Stimulated activated CD4-positive, alpha-beta T cell treated with anti-CD3 and anti-CD28 coated beads, Interleukin-1b, Interleukin-23, amount 100 ng/mL, for 48 hours (primary cell): ENCODE data around the gene RYR2.

Experiments used
- DNase-seq: peaks from one replicate; pipeline ENCODE4 v3.0.0-alpha.2; 2020

The RYR2 gene

GRCh38 chr1:237473854-237474253, 431.9 kb downstream of the RYR2 start:
- DNase-seq, result no peak

DNA sequence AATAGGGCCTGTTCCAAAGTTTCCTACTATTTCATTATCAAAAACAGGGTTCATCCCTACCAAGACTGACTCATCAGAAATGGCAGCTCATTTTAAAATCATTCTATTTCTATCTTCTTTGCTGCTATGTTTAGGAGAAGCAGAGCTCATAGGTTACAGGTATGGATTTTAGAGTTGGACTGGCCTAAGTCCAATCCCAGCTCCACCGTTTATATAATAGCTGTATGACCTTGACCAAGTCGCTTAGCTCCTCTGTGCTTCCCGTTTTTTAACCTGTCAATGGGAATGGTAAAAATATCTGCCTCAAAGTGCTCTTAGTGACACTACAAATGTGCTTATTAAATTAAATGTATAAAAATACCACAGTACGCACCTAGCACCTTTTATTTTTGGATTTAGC, 436.1 kb downstream of the RYR2 start:
- no peak for DNase-seq

DNA sequence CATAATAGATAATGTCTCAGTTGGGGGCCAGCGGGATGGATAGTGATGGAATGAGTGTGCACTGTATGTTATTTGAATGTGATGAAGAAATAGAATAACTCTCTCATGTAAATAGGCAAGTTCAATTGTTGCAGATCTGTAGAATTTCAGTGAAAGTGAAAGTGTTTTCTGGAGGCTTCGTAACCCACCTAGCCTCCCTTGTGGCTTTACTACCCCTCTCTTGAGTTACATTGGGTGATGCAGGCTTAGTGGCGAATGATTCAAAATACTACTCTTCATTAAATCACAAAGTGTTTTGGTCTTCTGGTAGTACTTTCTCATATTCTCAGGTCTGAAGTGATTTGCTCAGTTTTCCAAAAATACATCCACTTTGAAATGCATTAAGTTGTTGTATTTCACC, 436.9 kb downstream of the RYR2 start:
- DNase-seq, result no peak

- DNase-seq, result no peak
These were observed 440.8 kb downstream of the RYR2 start for GRCh38 chr1:237482777-237483176.

DNA sequence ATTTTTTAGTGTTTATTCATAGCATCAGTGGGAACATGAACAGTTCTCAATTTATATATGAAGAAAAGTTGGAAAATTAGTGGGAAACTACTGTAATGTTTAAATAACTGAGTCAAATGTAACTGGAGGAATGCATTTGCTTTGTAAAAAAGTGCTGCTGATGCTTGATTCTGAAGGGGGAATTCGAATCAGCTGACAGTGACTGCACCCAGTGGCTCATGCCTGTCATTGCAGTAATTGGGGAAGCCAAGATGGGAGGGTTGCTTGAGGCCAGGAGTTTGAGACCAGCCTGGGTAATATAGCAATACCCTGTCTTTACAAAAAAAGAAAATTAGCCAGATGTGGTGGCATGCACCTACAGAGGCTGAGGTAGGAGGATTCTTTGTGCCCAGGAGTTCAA, 450.4 kb downstream of the RYR2 start:
- DNase-seq, result no peak

- DNase-seq, result no peak
These were observed 458.6 kb downstream of the RYR2 start for GRCh38 chr1:237500566-237500965.

DNA sequence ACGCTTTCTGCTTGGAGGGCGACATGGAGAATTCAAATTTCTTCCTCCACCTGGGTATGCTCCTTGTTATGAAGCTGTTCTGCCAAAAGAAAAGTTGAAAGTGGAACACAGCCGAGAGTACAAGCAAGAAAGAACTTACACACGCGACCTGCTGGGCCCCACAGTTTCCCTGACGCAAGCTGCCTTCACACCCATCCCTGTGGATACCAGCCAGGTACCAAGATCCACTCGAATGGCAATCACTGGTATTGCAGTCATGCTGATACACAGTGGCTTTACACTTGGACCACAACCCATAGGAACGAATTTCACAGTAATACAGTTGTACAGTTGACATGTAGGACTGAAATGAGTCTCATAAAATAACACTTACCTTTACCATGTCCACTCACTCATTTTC, 461.3 kb downstream of the RYR2 start:
- DNase-seq, result no peak

DNA sequence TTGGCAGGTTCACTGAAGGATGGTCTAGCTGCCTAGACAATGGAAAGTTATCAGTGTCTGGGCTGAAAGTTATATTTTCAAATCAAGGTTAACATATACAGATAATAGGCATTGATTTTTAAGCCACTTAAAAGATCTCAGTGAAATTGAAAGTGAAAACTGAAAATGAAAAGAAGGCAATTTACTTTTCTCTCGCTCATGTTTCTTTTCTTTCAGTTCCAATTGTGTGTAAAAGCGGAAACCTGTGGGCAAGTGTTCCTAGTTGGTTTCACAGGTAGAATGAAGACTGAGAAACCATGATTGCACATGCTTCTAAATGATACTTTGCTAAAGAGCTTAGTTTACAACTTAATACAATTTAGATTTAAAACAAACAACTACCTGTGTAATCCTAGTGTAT, 465.0 kb downstream of the RYR2 start:
- DNase-seq, result no peak

GRCh38 chr1:237509748-237510147, 467.8 kb downstream of the RYR2 start:
- no peak for DNase-seq

- no peak for DNase-seq
These were observed 483.1 kb downstream of the RYR2 start for GRCh38 chr1:237525102-237525501.

DNA sequence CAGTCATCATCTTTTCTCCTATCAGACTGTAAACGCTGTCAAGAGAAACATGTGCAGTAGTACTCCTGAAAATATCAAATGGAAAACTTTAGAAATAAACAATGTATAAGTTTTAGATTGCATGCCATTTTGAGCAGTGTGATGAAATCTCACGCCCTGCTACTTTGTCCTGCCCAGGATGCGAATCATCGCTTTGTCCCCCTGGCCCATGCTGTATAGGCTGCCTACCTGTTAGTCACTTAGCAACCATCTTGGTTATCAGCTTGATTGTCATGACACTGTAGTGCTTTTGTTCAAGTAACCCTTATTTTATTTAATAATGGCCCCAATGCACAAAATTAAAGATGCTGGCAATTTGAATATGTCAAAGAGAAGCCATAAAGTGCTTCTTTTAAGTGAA, 485.8 kb downstream of the RYR2 start:
- DNase-seq, result no peak

DNA sequence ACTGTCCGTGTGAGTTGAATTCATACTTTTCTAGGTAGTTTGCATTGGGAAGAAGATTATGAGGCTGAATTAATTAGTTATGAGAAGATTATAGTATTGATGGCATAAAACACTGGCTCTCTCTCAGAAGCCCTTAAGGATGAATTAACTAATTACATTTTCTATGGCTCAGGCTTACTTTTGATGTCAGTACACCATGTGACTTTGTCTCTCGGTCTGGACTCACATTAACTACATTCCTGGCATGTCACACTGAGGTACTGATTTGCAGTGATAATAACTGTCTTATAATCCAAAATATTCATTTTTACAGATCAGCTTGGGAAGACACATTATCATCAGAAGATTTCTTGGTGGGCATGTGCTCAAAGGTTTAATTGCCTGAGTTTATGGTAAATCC, 486.6 kb downstream of the RYR2 start:
- no peak for DNase-seq

DNA sequence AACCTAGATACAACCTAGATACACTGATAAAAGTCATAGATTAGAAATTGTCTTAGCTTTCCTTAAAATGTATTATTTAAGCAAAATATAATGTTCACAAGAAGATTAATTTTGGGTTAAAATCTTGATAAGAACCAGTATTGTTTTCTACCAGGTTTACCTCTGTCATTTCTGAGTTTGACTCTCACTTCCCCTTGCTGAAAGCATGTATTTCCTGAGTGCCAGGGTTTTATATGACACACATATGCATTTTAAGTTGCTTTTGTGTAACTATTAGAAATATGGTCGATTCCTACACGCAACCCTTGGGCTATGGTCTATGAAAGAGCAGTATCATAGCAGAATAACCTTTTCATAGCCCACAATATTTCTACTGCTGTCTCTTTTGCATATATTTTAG, 497.1 kb downstream of the RYR2 start:
- DNase-seq, result no peak

DNA sequence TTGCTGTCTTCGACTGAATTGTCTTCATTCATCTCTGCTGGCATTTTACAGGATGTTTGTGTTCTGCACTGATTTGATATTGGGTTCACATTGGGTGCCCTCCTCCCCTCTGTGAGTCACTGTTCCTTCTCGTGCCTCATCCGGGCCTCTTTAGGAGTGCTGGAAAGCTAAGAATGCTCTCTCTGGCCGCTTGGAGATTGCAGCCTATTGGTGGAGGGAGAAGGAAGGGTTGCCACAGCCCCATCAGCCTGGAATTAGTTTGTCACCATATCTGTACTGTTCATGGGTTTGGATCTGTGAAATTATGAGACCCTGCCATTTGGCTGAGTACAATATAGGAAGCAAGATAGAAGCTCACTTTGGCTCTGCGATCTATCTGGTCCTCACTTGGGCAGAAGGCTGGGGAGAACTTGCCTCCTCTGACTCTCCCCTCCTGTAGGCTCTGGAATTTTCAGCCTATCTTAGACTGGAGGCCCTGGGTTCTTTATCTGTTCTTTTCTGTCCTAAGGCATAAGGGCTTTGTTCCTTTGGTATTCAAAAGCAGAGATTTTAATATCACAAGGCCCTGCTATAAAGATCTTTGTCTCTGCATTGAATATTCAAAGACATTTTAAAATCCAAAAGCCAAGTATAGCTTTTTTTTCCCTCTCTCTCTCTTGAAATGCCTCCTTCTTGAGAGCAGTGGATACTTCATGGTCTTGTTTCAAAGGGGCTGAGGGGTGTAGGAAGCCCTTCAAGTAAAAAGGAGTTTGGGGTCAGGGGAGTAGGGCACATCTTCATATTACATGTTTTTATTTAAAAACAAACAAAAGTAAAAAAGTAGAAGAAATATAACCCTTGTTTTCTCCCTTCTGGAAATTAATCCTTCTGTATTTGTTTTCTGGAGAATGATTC, 500.8 kb downstream of the RYR2 start:
- DNase-seq, result no peak

DNA sequence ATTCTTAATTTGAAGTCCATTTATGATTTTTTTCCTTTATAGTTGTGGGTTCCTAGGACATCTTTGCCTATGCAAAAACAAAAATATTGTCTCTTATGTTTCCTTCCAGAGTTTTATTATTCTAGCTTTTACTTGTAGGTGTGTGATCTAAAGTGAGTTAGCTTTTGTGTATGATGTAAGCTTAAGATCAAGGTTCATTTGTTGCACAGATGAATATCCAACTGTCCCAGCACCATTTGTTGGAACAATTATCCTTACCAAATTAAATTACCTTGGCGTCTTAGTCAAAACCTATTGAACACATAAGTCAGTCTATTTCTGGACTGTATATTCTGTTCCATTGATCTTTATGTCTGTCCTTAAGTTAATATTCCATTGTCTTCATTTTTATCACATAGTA, 511.1 kb downstream of the RYR2 start:
- DNase-seq, result no peak

DNA sequence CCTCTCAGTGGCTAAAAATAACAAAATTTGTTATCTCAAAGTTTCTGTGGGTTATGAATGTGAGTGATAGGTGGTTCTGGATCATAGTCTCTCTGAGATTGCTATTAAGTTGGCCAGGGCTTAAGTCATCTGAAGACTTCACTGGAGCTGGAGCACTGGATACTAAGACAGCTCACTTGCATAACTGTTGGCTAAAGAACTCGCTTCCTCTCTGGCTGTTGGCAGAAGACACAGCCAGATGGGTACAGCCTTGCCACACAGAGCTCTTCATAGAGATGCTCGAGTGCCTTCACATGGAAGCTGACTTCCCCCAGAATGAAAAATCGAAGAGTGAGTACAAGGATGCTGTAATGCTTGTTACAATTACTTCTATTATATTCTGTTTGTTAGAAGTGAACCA, 514.9 kb downstream of the RYR2 start:
- no peak for DNase-seq

DNA sequence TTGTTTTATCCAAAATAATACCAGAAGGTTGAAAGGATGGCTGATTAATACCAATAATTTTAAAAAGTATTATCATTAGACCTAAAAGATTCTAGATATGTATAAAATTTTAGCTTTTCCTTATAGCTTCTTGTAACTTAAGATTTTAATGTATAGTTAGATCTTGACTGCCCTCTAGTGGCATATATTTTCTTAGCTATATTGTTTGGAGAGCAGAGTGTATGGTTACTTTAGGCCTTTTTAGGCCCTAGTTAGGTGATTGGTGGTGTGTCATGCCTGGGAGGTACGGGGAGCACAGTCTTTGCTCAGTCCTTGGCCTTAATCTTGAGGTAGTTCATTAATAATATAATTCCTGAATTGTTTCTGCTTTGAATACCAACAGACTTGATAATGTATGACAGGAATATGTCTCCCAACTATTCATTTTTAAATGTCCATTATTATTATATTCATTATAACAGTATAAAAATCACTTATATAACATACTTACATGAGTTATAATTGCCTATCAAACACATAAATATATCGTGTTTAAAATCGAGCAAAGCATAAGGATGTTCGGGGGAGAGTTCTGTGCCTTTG, 520.3 kb downstream of the RYR2 start:
- no peak for DNase-seq

DNA sequence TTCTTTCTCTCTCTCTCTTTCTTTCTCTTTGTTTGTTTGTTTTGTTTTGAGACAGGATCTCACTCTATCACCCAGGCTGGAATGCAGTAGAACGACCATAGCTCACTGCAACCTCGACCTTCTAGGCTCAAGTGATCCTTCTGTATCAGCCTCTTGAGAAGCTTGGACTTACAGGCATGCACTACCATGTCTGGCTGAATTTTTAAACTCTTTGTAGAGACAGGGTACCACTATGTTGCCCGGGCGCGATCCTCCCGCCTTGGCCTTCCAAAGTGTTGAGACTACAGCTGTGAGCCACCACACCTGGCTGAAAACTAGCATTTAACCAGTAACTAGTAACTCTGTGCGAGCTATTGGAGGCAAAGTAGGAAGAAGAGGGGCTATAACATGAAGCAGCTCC, 523.3 kb downstream of the RYR2 start:
- DNase-seq, result no peak

DNA sequence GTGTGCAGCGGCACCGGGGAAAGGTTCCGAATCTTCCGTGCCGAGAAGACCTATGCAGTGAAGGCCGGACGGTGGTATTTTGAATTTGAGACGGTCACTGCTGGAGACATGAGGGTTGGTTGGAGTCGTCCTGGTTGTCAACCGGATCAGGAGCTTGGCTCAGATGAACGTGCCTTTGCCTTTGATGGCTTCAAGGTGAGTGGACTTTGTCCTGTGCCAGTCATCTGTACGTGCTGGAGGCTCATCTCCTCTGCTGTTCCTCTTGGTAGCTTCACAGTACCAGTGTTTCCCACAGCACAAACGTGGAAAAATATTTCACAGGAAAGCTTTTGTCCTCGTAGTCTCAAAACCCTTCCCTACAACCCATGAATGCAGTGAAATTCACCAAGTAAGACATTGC, 524.6 kb downstream of the RYR2 start:
- DNase-seq, result no peak

GRCh38 chr1:237568955-237569354, 527.0 kb downstream of the RYR2 start:
- DNase-seq, result no peak

- DNase-seq, result no peak
These were observed 528.5 kb downstream of the RYR2 start for GRCh38 chr1:237570530-237570929.

- no peak for DNase-seq
These were observed 532.6 kb downstream of the RYR2 start for GRCh38 chr1:237574536-237574935.

DNA sequence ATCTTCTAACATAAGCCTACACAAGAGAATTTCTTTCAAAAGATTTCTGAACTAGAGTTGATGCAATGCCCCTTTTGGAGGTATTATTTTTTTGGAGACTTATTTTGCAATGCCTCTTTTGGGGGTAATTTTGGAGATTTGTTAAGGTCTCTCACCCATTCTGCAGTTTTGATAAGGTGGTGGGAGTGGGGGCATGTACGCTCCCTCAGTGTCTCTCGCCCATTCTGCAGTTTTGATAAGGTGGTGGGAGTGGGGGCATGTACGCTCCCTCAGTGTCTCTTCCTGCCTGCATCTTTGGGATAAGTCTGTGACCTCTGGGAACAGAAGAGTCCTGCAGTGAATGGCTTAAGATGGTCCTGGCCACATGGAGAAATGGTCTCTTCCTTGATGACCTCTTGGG, 536.6 kb downstream of the RYR2 start:
- DNase-seq, result no peak

DNA sequence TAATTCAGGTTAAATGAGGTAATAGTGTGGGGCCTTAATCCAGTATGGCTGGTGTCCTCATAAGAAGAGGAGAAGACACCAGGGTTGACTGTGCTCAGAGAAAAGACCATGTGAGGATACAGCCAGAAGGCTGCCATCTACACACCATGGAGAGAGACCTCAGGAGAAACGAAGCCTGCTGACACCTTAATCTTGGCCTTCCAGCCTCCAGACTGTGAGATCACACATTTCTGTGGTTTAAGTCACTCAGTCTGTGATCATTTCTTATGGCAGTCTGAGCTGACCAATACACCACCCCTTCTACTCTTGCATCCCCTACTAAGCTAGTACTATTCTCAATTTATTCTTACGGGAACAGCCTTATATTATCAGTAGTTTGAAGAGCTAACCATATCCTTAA, 538.7 kb downstream of the RYR2 start:
- no peak for DNase-seq

- DNase-seq, result no peak
These were observed 541.3 kb downstream of the RYR2 start for GRCh38 chr1:237583270-237583669.
